Neural progenitor cell (in vitro differentiated cells): ENCODE results near the gene TWSG1. TPM values are rescaled to one million over a fixed set of nuclear protein-coding genes. Genes with fewer than 3 reads are reported as not detected.

ENCODE experiments used
- DNase-seq: peaks from one replicate; pipeline ENCODE4 v3.0.0-alpha.2; 2016; ENCODE audit warnings: low spot score
- H2AFZ ChIP-seq: fragments of 200-600 bp; sonication (generic); replicated peaks from 2 replicates; pipeline ENCODE4 v1.6.1; 2016; ENCODE audit warnings: antibody characterized with exemption
- H3F3A ChIP-seq: fragments of 200-600 bp; sonication (generic); 2 replicates; pipeline ENCODE4 v1.6.1; 2016; ENCODE audit warnings: antibody characterized with exemption, low read depth
- H3K27ac ChIP-seq: fragments of 200-600 bp; sonication (generic); 2 replicates; pipeline ENCODE4 v1.5.1; 2016; ENCODE audit warnings: mild to moderate bottlenecking
- H3K27me3 ChIP-seq: fragments of 200-600 bp; sonication (generic); 2 replicates; pipeline ENCODE4 v1.6.1; 2016; ENCODE audit warnings: mild to moderate bottlenecking, moderate library complexity
- H3K36me3 ChIP-seq: fragments of 200-600 bp; sonication (generic); 2 replicates; pipeline ENCODE4 v1.5.1; 2016
- H3K4me1 ChIP-seq: fragments of 200-600 bp; sonication (generic); 2 replicates; pipeline ENCODE4 v1.6.1; 2016; ENCODE audit warnings: mixed run types
- H3K4me2 ChIP-seq: fragments of 200-600 bp; sonication (generic); 2 replicates; pipeline ENCODE4 v1.6.1; 2016
- H3K4me3 ChIP-seq: fragments of 200-600 bp; sonication (generic); 2 replicates; pipeline ENCODE4 v1.5.1; 2016
- H3K79me2 ChIP-seq: fragments of 200-600 bp; sonication (generic); 2 replicates; pipeline ENCODE4 v1.6.1; 2016; ENCODE audit warnings: low read depth
- H3K9ac ChIP-seq: fragments of 200-600 bp; sonication (generic); 2 replicates; pipeline ENCODE4 v1.6.1; 2016
- H3K9me3 ChIP-seq: fragments of 200-600 bp; sonication (generic); 2 replicates; pipeline ENCODE4 v1.5.1; 2016; ENCODE audit warnings: low read depth
- H4K20me1 ChIP-seq: fragments of 200-600 bp; sonication (generic); 2 replicates; pipeline ENCODE4 v1.6.1; 2016; ENCODE audit warnings: low read depth
- H3K27ac Mint-ChIP-seq: 3 replicates; pipeline ENCODE4 v1.8.0; 2021; ENCODE audit warnings: mixed read lengths
- H3K27me3 Mint-ChIP-seq: 2 replicates; pipeline ENCODE4 v1.8.0; 2022; ENCODE audit warnings: low read depth, mild to moderate bottlenecking, inconsistent platforms, moderate library complexity, mixed read lengths; ENCODE audit not compliant: insufficient read depth
- H3K36me3 Mint-ChIP-seq: 3 replicates; pipeline ENCODE4 v1.8.0; 2021; ENCODE audit warnings: mixed read lengths
- H3K4me1 Mint-ChIP-seq: 3 replicates; pipeline ENCODE4 v1.8.0; 2021; ENCODE audit warnings: mixed read lengths
- H3K4me3 Mint-ChIP-seq: 3 replicates; pipeline ENCODE4 v1.8.0; 2021; ENCODE audit warnings: mild to moderate bottlenecking, moderate library complexity, mixed read lengths
- H3K9me3 Mint-ChIP-seq: 3 replicates; pipeline ENCODE4 v1.8.0; 2020; ENCODE audit warnings: mixed read lengths
- CTCF ChIP-seq: fragments of 200-600 bp; sonication (generic); IDR thresholded peaks from 2 replicates; pipeline ENCODE4 v1.5.1; 2017; ENCODE audit warnings: antibody characterized with exemption, mild to moderate bottlenecking
- EZH2 ChIP-seq: fragments of 200-600 bp; sonication (generic); IDR thresholded peaks from 2 replicates; pipeline ENCODE4 v1.6.1; 2017; ENCODE audit warnings: antibody characterized with exemption, mild to moderate bottlenecking, moderate library complexity
- EZH2phosphoT487 ChIP-seq: fragments of 200-600 bp; sonication (generic); IDR thresholded peaks from 2 replicates; pipeline ENCODE4 v1.6.1; 2017; ENCODE audit warnings: antibody characterized with exemption
- total RNA-seq: library from RNA; depleted of rRNA; stranded (reverse); fragments of >200 nt; gene quantifications from 2 replicates; pipeline ENCODE4 v1.2.3, GENCODE V29; 2015; ENCODE audit warnings: low replicate concordance

Gene TWSG1
- total RNA-seq, 1 donor from 2014 or later, result 87.9 TPM

- Mint-ChIP-seq H3K4me3 (no peak overlapping the region), H3K4me1 (peaks cover 9% of the 10 kb centered on the region), H3K27ac (no peak overlapping the region), H3K27me3 (no peaks in the 10 kb centered on the region), H3K36me3 (peaks cover 20% of the 10 kb centered on the region), H3K9me3 (peaks cover 9% of the 10 kb centered on the region)
- Histone ChIP-seq H3K4me3 (no peak overlapping the region), H3K27me3 (no peaks in the 10 kb centered on the region), H3K9ac (no peak overlapping the region), H3K79me2 (peaks cover 55% of the 10 kb centered on the region), H3K36me3 (peaks cover 1% of the 10 kb centered on the region), H2AFZ (no peak overlapping the region), H4K20me1 (peaks cover 9% of the 10 kb centered on the region), H3K27ac (no peak overlapping the region), H3K9me3 (no peaks in the 10 kb centered on the region), H3K4me2 (no peak overlapping the region), H3F3A (no peaks in the 10 kb centered on the region), H3K4me1 (no peaks in the 10 kb centered on the region)
- TF ChIP-seq EZH2phosphoT487 (no peak), CTCF (no peak), EZH2 (no peak)
- DNase-seq, result no peak
Observed at GRCh38 chr18:9348766-9349165, 14.2 kb downstream of the TWSG1 start.

GRCh38 chr18:9353596-9353995, 19.0 kb downstream of the TWSG1 start:
- Mint-ChIP-seq H3K36me3 (peaks cover 7% of the 10 kb centered on the region), H3K4me1 (no peaks in the 10 kb centered on the region), H3K4me3 (no peak overlapping the region), H3K9me3 (no peaks in the 10 kb centered on the region), H3K27me3 (no peaks in the 10 kb centered on the region), H3K27ac (no peak overlapping the region)
- no peaks in the 10 kb centered on the region for H4K20me1 ChIP-seq
- H3F3A ChIP-seq, result no peaks in the 10 kb centered on the region
- DNase-seq, result no peak
- H3K79me2 ChIP-seq, result peaks cover 29% of the 10 kb centered on the region
- H2AFZ ChIP-seq, result no peak overlapping the region
- H3K4me3 ChIP-seq, result no peak overlapping the region
- no peak for TF ChIP-seq CTCF
- H3K36me3 ChIP-seq, result no peaks in the 10 kb centered on the region
- H3K4me2 ChIP-seq, result no peak overlapping the region
- no peaks in the 10 kb centered on the region for H3K9me3 ChIP-seq
- H3K9ac ChIP-seq, result no peak overlapping the region
- H3K4me1 ChIP-seq, result no peaks in the 10 kb centered on the region
- H3K27me3 ChIP-seq, result no peaks in the 10 kb centered on the region
- no peak overlapping the region for H3K27ac ChIP-seq

GRCh38 chr18:9354256-9354655, 19.7 kb downstream of the TWSG1 start:
- Mint-ChIP-seq H3K4me3 (no peak overlapping the region), H3K27ac (no peak overlapping the region), H3K27me3 (no peaks in the 10 kb centered on the region), H3K36me3 (peaks cover 10% of the 10 kb centered on the region), H3K4me1 (no peaks in the 10 kb centered on the region), H3K9me3 (no peaks in the 10 kb centered on the region)
- no peak overlapping the region for H3K27ac ChIP-seq
- no peaks in the 10 kb centered on the region for H3K9me3 ChIP-seq
- H2AFZ ChIP-seq, result no peak overlapping the region
- H3K4me3 ChIP-seq, result no peak overlapping the region
- H3K4me2 ChIP-seq, result no peak overlapping the region
- no peaks in the 10 kb centered on the region for H4K20me1 ChIP-seq
- H3K36me3 ChIP-seq, result no peaks in the 10 kb centered on the region
- no peak overlapping the region for H3K9ac ChIP-seq
- H3K27me3 ChIP-seq, result no peaks in the 10 kb centered on the region
- DNase-seq, result no peak
- H3F3A ChIP-seq, result no peaks in the 10 kb centered on the region
- H3K4me1 ChIP-seq, result no peaks in the 10 kb centered on the region
- peaks cover 23% of the 10 kb centered on the region for H3K79me2 ChIP-seq
- TF ChIP-seq EZH2, result no peak
- TF ChIP-seq EZH2phosphoT487, result no peak
- TF ChIP-seq CTCF, result no peak

GRCh38 chr18:9356976-9357375, 22.4 kb downstream of the TWSG1 start:
- Histone ChIP-seq H2AFZ (no peak overlapping the region), H3K4me3 (no peak overlapping the region), H3K9me3 (no peaks in the 10 kb centered on the region), H3F3A (no peaks in the 10 kb centered on the region), H3K4me2 (no peak overlapping the region), H3K4me1 (no peaks in the 10 kb centered on the region), H3K9ac (no peak overlapping the region), H4K20me1 (no peaks in the 10 kb centered on the region), H3K36me3 (no peaks in the 10 kb centered on the region), H3K27ac (no peak overlapping the region), H3K79me2 (peaks cover 11% of the 10 kb centered on the region), H3K27me3 (no peaks in the 10 kb centered on the region)
- no peaks in the 10 kb centered on the region for H3K27me3 Mint-ChIP-seq
- no peak for TF ChIP-seq EZH2phosphoT487
- no peak for TF ChIP-seq CTCF
- TF ChIP-seq EZH2, result no peak
- H3K9me3 Mint-ChIP-seq, result no peaks in the 10 kb centered on the region
- H3K4me1 Mint-ChIP-seq, result no peaks in the 10 kb centered on the region
- no peak overlapping the region for H3K27ac Mint-ChIP-seq
- peaks cover 16% of the 10 kb centered on the region for H3K36me3 Mint-ChIP-seq
- DNase-seq, result no peak
- no peak overlapping the region for H3K4me3 Mint-ChIP-seq
